HepG2 (cell line): ENCODE data around the gene POLR1G. TPM values are rescaled to one million over a fixed set of nuclear protein-coding genes. Genes with fewer than 3 reads are reported as not detected.

Source experiments
- AKAP8 ChIP-seq: sonication (generic); formaldehyde crosslinking; IDR thresholded peaks from 2 replicates; pipeline ENCODE4 v1.5.1; 2020; ENCODE audit warnings: mild to moderate bottlenecking, missing genetic modification reagents
- CBX2 ChIP-seq, 2 experiments: fragments of 200-600 bp in 1 of 2; sonication (generic); formaldehyde crosslinking in 1 of 2; IDR thresholded peaks; 2 replicates each; pipeline versions ENCODE4 v1.7.0 to v1.8.1; 2018 to 2022; ENCODE audit warnings: low read depth in 2 of 2, low read length in 1 of 2, mild to moderate bottlenecking in 1 of 2, missing genetic modification reagents in 1 of 2
- GATAD1 ChIP-seq: IDR thresholded peaks from 2 replicates; pipeline ENCODE4 v1.6.1; 2016; ENCODE audit warnings: missing genetic modification reagents, missing compliant biosample characterization
- HOXA9 ChIP-seq: sonication (generic); formaldehyde crosslinking; IDR thresholded peaks from 2 replicates; pipeline ENCODE4 v1.8.1; 2022; ENCODE audit warnings: missing genetic modification reagents, mild to moderate bottlenecking, moderate library complexity, borderline replicate concordance
- KAT2B ChIP-seq: fragments of 150-350 bp; IDR thresholded peaks from 2 replicates; pipeline ENCODE4 v1.6.1; 2014; ENCODE audit warnings: low read depth, low read length, borderline replicate concordance
- MAF1 ChIP-seq: sonication (generic); formaldehyde crosslinking; IDR thresholded peaks from 2 replicates; pipeline ENCODE4 v1.5.0; 2020; ENCODE audit warnings: missing genetic modification reagents, borderline replicate concordance
- RNF2 ChIP-seq: fragments of 450-650 bp; conservative IDR thresholded peaks from 2 replicates; pipeline ENCODE4 v1.6.1; 2016; ENCODE audit warnings: low read depth
- SIN3A ChIP-seq: IDR thresholded peaks from 2 replicates; pipeline ENCODE4 v1.6.1; 2011; ENCODE audit warnings: low read depth, mild to moderate bottlenecking, control low read depth, low read length, borderline replicate concordance
- ZFP36 ChIP-seq: fragments of 150-350 bp; IDR thresholded peaks from 2 replicates; pipeline ENCODE4 v1.6.1; 2018; ENCODE audit warnings: borderline replicate concordance, low read length, low read depth; ENCODE audit not compliant: partially characterized antibody
- ZMYM4 ChIP-seq: sonication (generic); formaldehyde crosslinking; IDR thresholded peaks from 2 replicates; pipeline ENCODE4 v1.8.1; 2023; ENCODE audit warnings: mild to moderate bottlenecking, missing genetic modification reagents
- ZNF292 ChIP-seq: sonication (generic); formaldehyde crosslinking; IDR thresholded peaks from 2 replicates; pipeline ENCODE4 v1.8.1; 2022; ENCODE audit warnings: mild to moderate bottlenecking, low read depth, missing genetic modification reagents, borderline replicate concordance
- ZNF709 ChIP-seq: sonication (generic); formaldehyde crosslinking; IDR thresholded peaks from 2 replicates; pipeline ENCODE4 v1.5.0; 2020; ENCODE audit warnings: mild to moderate bottlenecking, missing genetic modification reagents
- ZNF720 ChIP-seq: sonication (generic); formaldehyde crosslinking; IDR thresholded peaks from 2 replicates; pipeline ENCODE4 v1.4.0; 2020; ENCODE audit warnings: missing genetic modification reagents
- polyA plus RNA-seq, 8 experiments: library from polyadenylated mRNA; depleted of rRNA in 3 of 8; stranded (reverse) in 7 of 8; unstranded in 1 of 8; fragments of >200 nt; fragmentation: Illumina TruSeq in 4 of 8; extraction: Trizol in 4 of 8; gene quantifications; 2 replicates each; pipeline versions ENCODE4 v1.2.1 to v1.2.3, GENCODE V29; 2011 to 2016; ENCODE audit warnings: low read depth in 4 of 8, missing spikeins in 1 of 8, mixed read lengths in 1 of 8; ENCODE audit not compliant: insufficient read depth in 1 of 8
- total RNA-seq, 5 experiments: library from RNA; depleted of rRNA; stranded (reverse); fragments of >200 nt; fragmentation: Illumina TruSeq; extraction: Trizol; gene quantifications; 2 replicates each; pipeline ENCODE4 v1.2.3, GENCODE V29; 2016; ENCODE audit warnings: low read depth in 1 of 5
- TF ChIP-seq, protein P1 (sequence below): IDR thresholded peaks from 2 replicates; pipeline ENCODE4 v1.6.1; 2016; ENCODE audit warnings: low read depth, borderline replicate concordance
- TF ChIP-seq, protein P2 (sequence below): sonication (generic); formaldehyde crosslinking; IDR thresholded peaks from 2 replicates; pipeline ENCODE4 v1.4.0; 2020; ENCODE audit warnings: low read depth, mild to moderate bottlenecking, missing genetic modification reagents
- TF ChIP-seq, protein P3 (sequence below): sonication (generic); formaldehyde crosslinking; IDR thresholded peaks from 2 replicates; pipeline ENCODE4 v1.8.0; 2022; ENCODE audit warnings: missing genetic modification reagents, mild to moderate bottlenecking, moderate library complexity, borderline replicate concordance
- TF ChIP-seq, protein P4 (sequence below): sonication (generic); formaldehyde crosslinking; IDR thresholded peaks from 2 replicates; pipeline ENCODE4 v1.4.0; 2020; ENCODE audit warnings: missing genetic modification reagents

The POLR1G gene
- total and polyA plus RNA-seq, 2 of the 13 experiments (the other 11 are each of a cell fraction or from before 2014, with no cell fraction given) = 3.5 to 20.8 TPM

DNA sequence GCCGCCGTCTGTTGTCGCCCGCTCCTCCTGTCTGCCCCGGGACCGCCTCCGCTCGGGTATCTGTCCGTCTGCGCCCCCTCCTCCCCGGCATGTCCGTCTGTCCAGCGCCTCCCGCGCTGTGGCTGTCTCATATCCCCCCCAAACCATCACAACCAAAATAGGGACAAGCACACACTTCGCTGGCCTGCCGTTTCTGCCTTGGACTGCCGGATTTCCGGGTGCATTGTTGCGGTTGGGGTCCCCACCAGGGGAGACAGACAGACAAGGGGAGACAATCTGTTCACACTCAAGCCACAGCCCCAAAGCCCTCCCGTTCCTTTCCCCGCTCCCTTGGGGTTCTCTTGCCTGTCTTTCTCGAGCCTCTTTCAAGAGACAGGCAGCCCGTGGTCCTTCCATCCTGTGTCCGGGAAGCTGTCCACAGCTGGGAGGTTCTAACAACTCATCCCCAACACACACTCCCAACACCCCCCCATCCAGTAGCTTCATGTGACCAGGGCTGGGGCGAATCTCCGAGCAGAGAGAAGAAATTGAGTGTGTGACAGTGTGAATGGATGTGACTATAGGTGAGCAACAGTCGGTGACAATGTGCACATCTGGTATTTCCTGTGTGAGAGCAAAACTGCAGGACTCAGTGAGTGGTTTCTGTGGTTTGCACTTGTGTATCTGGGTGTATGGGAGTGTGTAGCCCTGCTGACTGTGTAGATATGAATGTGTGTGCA lies 44.8 kb downstream of the POLR1G start (continued):
- TF ChIP-seq AKAP8 (no peak), ZMYM4 (CRISPR knock-in tag) (no peak), ZNF720 (CRISPR knock-in tag) (no peak), HOXA9 (CRISPR knock-in tag) (0 out of 2 replicates have a peak, but pooled peaks have one; percentile 49), ZNF709 (CRISPR knock-in tag) (no peak), SIN3A (no peak), CBX2 (IDR thresholded peaks at IDR 0.05; ENCODE audit: low read depth, low read length) (peak; percentile 63; the same call in 1 of the 2 replicates), CBX2 (CRISPR knock-in tag; IDR thresholded peaks at IDR 0.05; ENCODE audit: low read depth) (no peak), MAF1 (CRISPR knock-in tag) (no peak), ZNF292 (CRISPR knock-in tag) (no peak), GATAD1 (no peak), KAT2B (no peak), ZFP36 (no peak), RNF2 (peak; percentile 55; the same call in 1 of the 2 replicates)
- TF ChIP-seq, protein P1, sequence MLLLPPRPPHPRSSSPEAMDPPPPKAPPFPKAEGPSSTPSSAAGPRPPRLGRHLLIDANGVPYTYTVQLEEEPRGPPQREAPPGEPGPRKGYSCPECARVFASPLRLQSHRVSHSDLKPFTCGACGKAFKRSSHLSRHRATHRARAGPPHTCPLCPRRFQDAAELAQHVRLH = no peak
- TF ChIP-seq, protein P2, sequence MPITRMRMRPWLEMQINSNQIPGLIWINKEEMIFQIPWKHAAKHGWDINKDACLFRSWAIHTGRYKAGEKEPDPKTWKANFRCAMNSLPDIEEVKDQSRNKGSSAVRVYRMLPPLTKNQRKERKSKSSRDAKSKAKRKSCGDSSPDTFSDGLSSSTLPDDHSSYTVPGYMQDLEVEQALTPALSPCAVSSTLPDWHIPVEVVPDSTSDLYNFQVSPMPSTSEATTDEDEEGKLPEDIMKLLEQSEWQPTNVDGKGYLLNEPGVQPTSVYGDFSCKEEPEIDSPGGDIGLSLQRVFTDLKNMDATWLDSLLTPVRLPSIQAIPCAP = no peak
- TF ChIP-seq, protein P3, sequence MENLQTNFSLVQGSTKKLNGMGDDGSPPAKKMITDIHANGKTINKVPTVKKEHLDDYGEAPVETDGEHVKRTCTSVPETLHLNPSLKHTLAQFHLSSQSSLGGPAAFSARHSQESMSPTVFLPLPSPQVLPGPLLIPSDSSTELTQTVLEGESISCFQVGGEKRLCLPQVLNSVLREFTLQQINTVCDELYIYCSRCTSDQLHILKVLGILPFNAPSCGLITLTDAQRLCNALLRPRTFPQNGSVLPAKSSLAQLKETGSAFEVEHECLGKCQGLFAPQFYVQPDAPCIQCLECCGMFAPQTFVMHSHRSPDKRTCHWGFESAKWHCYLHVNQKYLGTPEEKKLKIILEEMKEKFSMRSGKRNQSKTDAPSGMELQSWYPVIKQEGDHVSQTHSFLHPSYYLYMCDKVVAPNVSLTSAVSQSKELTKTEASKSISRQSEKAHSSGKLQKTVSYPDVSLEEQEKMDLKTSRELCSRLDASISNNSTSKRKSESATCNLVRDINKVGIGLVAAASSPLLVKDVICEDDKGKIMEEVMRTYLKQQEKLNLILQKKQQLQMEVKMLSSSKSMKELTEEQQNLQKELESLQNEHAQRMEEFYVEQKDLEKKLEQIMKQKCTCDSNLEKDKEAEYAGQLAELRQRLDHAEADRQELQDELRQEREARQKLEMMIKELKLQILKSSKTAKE (CRISPR knock-in tag) = 0 out of 2 replicates have a peak, but pooled peaks have one; percentile 18
- TF ChIP-seq, protein P4, sequence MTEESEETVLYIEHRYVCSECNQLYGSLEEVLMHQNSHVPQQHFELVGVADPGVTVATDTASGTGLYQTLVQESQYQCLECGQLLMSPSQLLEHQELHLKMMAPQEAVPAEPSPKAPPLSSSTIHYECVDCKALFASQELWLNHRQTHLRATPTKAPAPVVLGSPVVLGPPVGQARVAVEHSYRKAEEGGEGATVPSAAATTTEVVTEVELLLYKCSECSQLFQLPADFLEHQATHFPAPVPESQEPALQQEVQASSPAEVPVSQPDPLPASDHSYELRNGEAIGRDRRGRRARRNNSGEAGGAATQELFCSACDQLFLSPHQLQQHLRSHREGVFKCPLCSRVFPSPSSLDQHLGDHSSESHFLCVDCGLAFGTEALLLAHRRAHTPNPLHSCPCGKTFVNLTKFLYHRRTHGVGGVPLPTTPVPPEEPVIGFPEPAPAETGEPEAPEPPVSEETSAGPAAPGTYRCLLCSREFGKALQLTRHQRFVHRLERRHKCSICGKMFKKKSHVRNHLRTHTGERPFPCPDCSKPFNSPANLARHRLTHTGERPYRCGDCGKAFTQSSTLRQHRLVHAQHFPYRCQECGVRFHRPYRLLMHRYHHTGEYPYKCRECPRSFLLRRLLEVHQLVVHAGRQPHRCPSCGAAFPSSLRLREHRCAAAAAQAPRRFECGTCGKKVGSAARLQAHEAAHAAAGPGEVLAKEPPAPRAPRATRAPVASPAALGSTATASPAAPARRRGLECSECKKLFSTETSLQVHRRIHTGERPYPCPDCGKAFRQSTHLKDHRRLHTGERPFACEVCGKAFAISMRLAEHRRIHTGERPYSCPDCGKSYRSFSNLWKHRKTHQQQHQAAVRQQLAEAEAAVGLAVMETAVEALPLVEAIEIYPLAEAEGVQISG (CRISPR knock-in tag) = no peak
